AG09319 (cell line): Measurements from ENCODE around the gene PFKM.

ENCODE experiments used
- DNase-seq: peaks from one replicate; pipeline ENCODE4 v3.0.0-alpha.2; 2010; ENCODE audit warnings: low read depth; ENCODE audit errors: extremely low read depth
- TF ChIP-seq, protein P1 (sequence below): IDR thresholded peaks from 2 replicates; pipeline ENCODE4 v1.5.1; 2011; ENCODE audit warnings: low read depth, mild to moderate bottlenecking, inconsistent platforms, low read length, moderate library complexity

The PFKM gene

DNA sequence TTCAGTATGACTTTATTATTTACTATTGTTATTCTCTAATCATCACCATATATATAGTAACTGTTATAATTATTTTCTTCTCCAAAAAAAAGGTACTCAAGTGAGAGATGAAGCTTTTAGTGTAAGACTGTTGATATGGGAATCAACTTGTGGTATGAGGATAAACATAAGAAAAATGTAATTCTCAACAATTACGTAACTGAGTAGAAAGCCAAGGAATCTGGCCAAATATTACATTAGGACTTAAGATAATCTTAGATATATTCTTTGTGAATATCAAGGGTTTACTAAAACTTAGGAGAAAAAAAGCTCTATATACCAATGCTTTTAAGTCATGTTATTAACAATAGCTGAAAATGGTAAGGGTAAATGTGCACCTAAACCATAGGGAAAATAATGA, 26.6 kb upstream of the PFKM start:
- TF ChIP-seq, protein P1, sequence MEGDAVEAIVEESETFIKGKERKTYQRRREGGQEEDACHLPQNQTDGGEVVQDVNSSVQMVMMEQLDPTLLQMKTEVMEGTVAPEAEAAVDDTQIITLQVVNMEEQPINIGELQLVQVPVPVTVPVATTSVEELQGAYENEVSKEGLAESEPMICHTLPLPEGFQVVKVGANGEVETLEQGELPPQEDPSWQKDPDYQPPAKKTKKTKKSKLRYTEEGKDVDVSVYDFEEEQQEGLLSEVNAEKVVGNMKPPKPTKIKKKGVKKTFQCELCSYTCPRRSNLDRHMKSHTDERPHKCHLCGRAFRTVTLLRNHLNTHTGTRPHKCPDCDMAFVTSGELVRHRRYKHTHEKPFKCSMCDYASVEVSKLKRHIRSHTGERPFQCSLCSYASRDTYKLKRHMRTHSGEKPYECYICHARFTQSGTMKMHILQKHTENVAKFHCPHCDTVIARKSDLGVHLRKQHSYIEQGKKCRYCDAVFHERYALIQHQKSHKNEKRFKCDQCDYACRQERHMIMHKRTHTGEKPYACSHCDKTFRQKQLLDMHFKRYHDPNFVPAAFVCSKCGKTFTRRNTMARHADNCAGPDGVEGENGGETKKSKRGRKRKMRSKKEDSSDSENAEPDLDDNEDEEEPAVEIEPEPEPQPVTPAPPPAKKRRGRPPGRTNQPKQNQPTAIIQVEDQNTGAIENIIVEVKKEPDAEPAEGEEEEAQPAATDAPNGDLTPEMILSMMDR, result no peak
- DNase-seq, result no peak

GRCh38 chr12:48104531-48104930, 14.6 kb upstream of the PFKM start:
- TF ChIP-seq, protein P1, result no peak
- DNase-seq, result no peak

DNA sequence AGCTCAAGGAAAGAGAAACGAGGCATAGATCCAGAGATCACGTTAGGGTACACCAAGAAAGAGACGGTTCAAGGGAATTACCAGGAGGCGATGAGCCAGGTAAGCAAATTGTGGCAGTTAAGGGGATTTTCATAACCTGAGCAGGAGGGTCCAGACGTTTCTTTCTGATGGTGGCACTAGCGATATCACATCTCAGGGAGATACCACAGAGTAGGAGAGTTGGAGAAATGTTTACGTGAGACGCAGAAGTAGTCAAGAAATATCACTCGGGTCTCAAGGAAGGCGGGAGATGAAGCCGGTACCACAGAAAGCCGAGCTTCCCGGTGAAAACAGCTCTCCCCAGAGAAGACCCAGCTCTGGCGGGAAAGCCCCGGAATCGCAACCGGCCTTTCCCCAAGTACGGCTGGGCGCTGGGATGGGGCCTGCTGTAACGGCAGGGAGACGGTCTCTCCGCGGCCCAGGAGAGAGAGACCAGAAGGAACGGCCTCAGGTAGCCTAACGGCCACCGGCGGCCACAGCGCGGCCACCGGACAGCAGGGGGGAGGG, 13.8 kb upstream of the PFKM start:
- DNase-seq, result no peak
- TF ChIP-seq, protein P1, result no peak

- TF ChIP-seq, protein P1, result no peak
- peak; percentile 62 for DNase-seq
These were observed 13.1 kb upstream of the PFKM start, which contains the start of gene SENP1 for GRCh38 chr12:48105867-48106680. Gene SENP1 (minus strand): TSS chr12:48106079. CDS start chr12:48101472, 4,607 bp downstream.

DNA sequence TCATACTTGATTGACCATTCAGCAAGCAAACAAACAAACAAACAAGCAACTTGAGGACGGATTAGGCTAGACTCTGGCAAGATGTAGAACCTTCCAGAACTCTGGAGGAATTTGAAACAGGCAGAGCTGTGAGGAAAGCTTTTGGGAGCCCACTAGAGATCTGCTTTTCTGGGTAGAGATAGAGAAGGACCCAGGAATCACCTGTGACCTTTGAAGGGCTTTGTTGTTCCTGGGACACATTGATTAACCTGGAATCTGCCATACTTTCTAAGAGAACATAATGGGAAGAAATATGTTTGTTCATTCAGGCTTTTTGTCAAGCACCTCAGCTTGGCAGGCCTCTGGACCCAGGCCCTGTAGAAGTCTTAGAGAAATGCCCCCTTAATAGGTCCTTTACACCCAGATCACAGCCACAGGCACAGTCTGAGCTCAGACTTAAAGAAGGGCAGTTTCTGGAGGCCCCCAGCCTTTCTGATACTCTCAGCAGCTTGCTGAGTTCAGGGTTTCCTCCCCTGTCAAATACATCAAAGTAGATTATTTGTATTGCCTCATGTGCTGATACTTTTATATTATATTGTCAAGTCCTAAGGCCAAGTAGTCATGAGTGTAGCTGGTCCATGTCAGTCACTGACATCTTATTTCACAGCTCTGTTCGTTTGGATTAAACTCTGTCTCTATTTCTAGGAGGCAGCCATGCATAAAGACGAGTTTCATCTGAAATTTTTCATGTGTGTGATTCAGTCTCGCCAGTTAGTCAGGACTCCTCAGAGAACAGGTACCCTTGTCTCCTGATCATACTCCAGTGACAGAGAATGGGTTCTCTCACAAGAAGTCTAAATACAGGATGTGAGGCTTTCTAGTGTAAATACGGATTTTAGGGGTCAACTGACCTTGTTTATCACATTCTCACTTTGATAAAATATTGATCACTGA, 12.2 kb upstream of the PFKM start:
- no peak for DNase-seq
- TF ChIP-seq, protein P1, result no peak

GRCh38 chr12:48109424-48109823, 9.7 kb upstream of the PFKM start:
- DNase-seq, result no peak
- TF ChIP-seq, protein P1, result no peak
